HS-5 (cell line): ENCODE measurements around the gene MMP24.
"Not testable (repeated sequence)": the region's sequence is repeated elsewhere in the genome, so short reads cannot be mapped to it uniquely, and the experiment has no call there.

ENCODE experiments used
- DNase-seq: peaks from one replicate; pipeline ENCODE4 v3.0.0-alpha.2; 2012; ENCODE audit warnings: low read depth

Gene MMP24

GRCh38 chr20:35260426-35260825 lies 33.9 kb downstream of the MMP24 start:
- no peak for DNase-seq

GRCh38 chr20:35262321-35262720 lies 35.8 kb downstream of the MMP24 start:
- DNase-seq, result not testable (repeated sequence)

- DNase-seq, result peak; percentile 65
Measured at GRCh38 chr20:35262731-35263531, 36.4 kb downstream of the MMP24 start.

GRCh38 chr20:35263532-35264341 lies 37.2 kb downstream of the MMP24 start:
- no peak for DNase-seq

GRCh38 chr20:35264755-35265154 lies 38.3 kb downstream of the MMP24 start:
- no peak for DNase-seq

GRCh38 chr20:35267092-35267491 lies 40.6 kb downstream of the MMP24 start:
- DNase-seq, result no peak

GRCh38 chr20:35269055-35269781 lies 42.7 kb downstream of the MMP24 start:
- no peak for DNase-seq

- DNase-seq, result no peak
Measured at GRCh38 chr20:35270021-35270902, 43.8 kb downstream of the MMP24 start.

GRCh38 chr20:35271073-35271882 lies 44.8 kb downstream of the MMP24 start:
- DNase-seq, result no peak

- peak; percentile 49 for DNase-seq
Measured at GRCh38 chr20:35271904-35272303, 45.4 kb downstream of the MMP24 start.

- DNase-seq, result no peak
Measured at GRCh38 chr20:35273449-35274171, 47.1 kb downstream of the MMP24 start.

- DNase-seq, result no peak
Measured at GRCh38 chr20:35274172-35275092, 47.9 kb downstream of the MMP24 start.

GRCh38 chr20:35275741-35276251 lies 49.3 kb downstream of the MMP24 start:
- DNase-seq, result no peak

- no peak for DNase-seq
Measured at GRCh38 chr20:35276408-35276807, 49.9 kb downstream of the MMP24 start.

- DNase-seq, result no peak
Measured at GRCh38 chr20:35277127-35277526, 50.6 kb downstream of the MMP24 start.

GRCh38 chr20:35277531-35278395 lies 51.3 kb downstream of the MMP24 start, which contains the start of gene MMP24OS:
Gene MMP24OS, minus strand, starts transcription at chr20:35278122. Its CDS starts 193 bp downstream, at chr20:35277929.
- peak; percentile 39 for DNase-seq

GRCh38 chr20:35279040-35279439 lies 52.5 kb downstream of the MMP24 start:
- DNase-seq, result no peak
